GM18868 (cell line): Measurements from ENCODE around the gene AHCYL2.
"Not testable (repeated sequence)": the region's sequence is repeated elsewhere in the genome, so short reads cannot be mapped to it uniquely, and the experiment has no call there.

Source experiments
- ATAC-seq: cut with Tn5 transposase; IDR thresholded peaks from one replicate; pipeline ENCODE4 v1.9.1; 2021; ENCODE audit warnings: mild to moderate bottlenecking, moderate library complexity; ENCODE audit not compliant: unreplicated experiment

Gene AHCYL2

DNA sequence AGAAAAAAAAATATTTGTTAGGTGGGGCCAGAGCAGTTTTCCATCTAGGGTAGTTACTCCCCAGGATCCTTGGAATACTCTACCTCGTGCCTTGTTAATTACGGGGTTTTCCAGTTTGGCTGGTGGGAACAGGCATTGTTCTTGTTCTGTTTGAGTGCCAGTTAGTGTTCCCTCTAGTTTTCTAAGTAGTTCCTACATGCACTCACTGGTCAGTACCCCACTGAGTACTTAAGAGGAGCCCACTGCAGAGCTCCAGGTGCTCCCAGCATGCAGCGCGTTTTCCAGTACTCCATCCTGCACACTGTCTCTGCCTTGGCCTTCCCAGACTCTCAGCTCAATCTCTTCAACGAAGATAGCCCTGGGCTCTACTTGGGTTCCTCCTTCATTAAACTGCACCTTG, 58.0 kb downstream of the AHCYL2 start:
- ATAC-seq = no peak

DNA sequence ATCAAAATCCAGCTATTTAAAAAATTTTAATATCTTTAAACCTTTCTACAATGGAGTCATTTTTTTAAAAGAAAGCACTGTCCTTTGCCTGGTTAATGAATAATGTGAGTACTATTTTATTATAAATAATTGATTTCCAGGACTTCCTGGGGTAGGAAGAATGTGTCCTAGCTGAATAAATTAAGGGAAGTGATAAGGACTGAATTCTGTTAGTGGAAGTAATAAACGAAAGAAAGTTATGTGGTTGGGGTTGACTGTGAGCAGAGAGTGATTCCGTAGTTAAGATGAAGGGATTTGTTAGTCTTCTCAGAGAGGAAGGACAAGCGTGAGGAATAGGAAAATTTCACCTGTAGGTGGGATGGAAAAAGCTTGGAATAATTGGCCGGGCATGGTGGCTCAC, 59.1 kb downstream of the AHCYL2 start:
- ATAC-seq = no peak

DNA sequence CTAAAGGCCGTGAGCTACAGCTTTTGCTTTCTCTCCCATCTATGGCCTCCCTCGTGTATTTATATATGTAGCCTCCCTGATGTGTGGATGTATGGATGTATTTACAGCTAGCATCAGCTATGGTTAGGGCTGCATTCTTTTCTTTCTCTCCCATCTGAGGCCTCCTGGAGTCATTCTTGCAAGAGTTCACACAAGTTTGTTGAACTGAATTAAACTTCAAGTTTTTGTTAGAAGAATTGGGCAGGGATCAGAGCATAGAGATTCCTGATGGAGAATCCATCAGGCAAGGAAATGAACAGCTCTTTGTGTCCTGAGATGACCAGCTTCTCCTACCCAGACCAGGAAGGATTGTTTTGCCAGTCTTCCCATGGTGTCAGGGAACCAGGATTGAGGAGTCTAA, 60.3 kb downstream of the AHCYL2 start:
- no peak for ATAC-seq

DNA sequence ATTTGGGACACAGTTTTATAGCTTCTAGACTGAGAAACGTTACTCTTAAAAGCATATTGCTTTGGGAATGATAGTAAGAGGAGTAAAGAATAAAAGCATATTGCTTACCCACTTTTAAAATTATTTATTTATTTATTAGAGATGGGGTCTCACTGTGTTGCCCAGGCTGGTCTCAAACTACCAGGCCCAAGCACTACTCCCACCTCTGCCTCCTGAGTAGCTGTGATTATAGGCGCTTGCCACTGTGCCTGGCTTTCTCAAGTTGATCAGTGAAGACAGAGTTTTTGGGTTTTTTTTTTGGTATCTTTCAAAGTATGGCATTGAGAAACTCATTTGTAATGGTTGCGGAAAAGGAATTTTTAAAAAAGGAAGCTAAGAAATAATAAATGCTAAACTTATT, 68.0 kb downstream of the AHCYL2 start:
- ATAC-seq = no peak

DNA sequence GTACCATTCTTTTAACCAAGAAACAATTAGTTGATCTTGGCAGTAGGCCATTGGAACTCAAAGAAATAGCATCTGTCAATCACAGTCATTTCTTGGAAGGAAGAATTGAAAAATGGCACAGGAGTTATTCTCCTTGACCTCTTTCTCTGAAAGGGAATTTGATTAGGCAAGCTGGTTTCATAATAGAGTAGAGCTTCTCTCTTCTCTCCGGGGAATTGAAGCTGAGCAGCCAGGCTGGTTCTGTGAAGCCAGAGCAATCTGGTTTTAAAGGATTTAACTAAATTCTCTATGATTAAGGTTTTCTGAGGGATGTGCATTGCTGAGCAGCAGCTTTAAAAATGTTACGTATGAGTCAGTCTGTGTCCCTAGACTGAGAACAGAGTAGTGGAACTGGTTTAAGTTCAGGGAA, 70.2 kb downstream of the AHCYL2 start:
- no peak for ATAC-seq

DNA sequence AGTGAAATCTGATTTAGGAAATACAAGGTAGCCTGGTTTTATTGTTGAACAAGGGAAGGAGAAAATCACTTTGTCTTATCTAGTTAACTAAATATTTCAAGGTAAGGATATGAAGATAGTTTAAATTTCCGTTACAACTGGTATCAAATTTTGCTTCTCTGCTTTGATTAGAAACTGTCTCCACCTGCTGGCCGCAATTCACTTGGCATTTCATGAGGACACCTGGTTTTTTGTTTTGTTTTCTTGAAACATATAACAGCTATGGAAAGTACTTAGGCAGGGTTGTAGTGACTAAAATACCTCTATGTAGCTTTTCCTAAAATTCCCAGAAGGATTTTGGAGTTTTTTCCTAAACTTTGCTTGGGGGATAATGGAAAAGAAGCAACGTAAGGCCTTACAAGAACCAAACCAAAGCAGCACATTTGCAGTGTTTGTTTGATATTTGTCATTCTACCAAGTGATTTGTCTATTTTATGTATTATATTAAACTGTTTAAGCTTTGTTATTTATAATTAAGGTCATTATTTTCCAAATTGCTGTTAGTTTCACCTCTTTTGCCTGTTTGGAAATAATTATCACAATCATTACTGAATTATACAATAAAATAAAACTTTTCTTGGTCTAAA, 73.6 kb downstream of the AHCYL2 start:
- ATAC-seq = no peak

DNA sequence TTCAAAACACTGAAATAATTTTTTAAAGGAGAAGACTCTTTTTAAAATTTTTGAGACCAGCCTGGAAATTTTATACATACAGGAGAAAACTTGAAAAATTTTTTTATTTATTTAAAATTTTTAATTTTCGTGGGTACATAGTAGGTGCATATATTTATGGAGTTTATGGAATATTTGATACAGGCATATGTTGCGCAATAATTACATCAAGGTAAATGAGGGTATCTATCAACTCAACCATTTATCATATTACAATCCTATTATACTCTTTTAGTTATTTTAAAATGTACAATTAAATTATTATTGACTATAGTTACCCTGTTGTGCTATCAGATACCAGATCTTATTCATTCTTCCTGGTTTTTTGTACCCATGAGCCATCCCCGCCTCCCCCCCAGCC, 75.1 kb downstream of the AHCYL2 start:
- ATAC-seq = no peak

DNA sequence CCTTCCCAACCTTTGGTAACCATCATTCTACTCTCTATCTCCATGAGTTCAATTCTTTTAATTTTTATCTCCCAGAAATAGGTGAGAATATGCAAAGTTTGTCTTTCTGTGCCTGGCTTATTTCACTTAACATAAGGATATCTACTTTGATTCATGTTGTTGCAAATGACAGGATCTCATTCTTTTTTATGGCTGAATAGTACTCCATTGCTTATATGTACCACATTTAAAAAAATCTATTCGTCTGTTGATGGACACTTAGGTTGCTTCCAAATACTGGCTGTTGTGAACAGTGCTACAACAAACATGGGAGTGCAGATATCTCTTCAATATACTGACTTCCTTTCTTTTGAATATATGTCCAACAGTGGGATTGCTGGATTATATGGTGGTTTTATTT, 75.5 kb downstream of the AHCYL2 start:
- ATAC-seq = not testable (repeated sequence)

DNA sequence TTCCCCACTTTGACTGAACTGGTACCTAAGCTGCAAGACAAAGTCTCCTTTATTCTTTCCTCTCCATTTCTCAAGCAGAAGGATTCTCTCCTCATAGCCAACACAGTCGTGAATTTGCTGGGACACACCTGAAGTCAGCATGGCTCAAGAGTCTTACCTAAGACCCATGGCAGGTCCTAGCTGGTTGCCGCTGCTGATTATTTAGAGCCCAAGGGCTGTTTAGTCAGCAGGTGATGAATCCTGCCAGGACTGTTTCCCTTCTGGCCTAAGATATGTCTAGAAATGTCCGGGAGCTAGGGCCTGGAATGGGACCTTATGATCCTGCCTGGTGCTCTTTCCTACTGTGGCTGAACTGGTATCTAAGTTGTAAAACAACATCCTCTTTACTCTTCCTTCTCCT, 82.8 kb downstream of the AHCYL2 start:
- ATAC-seq = no peak

DNA sequence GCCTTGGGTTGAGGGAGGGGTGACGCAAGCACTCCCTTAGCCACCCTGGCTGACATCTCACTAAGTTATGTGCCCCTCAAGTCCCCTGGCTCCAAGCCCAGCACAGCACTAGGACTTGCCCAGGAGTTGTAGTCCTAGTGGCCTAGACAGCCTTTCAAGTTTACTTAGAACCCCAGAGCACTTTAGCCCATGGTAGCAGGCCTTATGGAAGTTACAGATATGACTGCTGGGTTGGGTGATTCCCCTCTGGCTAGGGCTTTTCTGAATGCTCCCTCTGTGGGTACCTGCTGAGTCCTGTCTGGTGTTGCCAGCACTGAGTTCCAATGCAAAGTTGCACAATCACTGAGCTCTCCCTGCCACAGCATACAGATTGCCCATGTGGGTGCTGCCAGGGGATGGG, 83.2 kb downstream of the AHCYL2 start:
- ATAC-seq = peak; percentile 61

DNA sequence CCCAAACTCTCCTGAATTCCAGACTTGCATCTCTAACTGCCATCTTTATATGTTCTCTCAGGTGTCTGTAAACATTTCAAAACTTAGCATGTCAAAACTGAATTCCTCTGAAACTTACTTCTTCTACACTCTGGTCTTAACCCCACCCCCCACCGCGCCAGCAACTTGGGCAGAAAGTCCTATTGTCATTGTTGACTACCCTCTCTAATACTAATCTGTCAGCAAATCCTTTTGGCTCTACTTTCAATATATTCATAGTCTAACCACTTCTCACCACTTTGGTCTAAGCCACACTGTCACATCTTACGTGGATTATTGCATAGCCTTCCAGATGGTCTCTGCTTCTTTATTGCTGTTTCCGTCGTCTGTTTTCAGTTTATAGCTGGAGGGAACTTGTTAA, 86.6 kb downstream of the AHCYL2 start:
- no peak for ATAC-seq

DNA sequence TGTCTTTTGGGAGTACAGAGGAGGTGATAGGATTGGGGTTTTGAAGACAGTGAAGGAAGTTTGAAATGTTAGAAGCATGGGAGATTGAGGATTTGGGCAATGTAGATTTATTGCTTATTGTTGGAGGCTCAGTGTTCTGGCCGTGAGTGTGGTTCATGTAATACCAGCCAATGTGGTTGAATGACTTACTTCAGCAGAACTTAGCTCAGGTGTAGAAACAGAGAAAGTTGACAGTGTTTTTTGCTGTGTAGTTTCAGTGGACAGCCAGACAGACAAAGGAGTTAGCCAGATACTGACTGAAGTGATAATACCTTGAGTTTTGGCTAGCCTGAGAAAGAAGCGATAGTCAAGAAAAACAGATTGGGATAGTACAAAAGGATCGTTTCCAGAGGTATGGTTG, 88.5 kb downstream of the AHCYL2 start:
- no peak for ATAC-seq

DNA sequence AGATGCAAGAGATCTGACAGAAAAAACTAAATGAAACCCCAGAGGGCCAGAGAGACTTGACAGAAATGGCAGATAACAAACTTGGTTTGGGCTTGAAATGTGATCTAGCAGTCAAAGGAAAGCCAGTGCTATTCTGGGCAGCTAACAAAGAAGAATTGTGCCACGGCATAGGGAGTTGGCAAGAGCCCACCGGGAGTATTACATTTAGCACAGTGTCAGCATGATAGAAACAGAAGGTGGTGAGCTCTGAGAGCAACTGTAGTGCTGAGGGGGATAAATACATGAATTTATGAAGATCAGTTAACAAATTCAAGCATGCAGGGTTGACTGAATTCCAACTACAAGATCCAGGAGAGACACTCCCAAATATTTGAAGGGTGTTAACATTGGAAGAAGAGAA, 91.1 kb downstream of the AHCYL2 start:
- no peak for ATAC-seq

DNA sequence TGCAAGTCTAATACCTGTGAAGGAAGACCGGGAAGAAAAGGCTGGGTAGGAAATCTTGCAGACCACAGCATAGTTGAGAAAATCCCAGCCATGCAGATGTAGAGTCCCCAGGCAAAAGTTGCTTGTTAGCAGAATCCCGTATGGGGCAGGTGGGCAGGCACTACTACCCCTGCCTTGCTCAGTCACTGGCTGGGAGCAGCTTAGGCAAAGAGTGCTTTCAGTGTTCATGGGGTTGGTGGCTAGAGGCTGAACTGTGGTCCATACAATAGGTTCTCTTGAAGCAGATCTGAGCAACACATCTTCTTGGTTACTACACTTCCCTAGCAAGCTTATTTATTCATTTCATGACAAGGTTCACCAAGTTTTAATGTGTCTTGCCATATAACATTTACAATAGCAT, 92.6 kb downstream of the AHCYL2 start:
- no peak for ATAC-seq

DNA sequence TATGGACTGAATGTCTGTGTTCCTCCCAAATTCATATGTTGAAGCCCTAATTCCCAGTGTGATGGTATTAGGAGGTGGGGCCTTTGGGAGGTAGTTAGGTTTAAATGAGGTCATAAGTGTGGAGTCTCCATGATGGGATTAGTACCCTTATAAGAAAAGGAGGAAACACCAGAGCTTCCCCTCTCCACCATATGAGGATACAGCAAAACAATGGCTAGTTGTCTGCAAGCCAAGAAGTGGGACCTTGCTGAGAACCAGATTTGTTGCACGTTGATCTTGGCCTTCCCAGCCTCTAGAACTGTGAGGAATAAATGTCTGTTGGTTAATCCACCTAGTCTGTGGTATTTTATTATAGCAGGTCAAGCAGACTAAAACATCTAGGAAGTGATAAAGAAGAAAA, 102.2 kb downstream of the AHCYL2 start:
- no peak for ATAC-seq

DNA sequence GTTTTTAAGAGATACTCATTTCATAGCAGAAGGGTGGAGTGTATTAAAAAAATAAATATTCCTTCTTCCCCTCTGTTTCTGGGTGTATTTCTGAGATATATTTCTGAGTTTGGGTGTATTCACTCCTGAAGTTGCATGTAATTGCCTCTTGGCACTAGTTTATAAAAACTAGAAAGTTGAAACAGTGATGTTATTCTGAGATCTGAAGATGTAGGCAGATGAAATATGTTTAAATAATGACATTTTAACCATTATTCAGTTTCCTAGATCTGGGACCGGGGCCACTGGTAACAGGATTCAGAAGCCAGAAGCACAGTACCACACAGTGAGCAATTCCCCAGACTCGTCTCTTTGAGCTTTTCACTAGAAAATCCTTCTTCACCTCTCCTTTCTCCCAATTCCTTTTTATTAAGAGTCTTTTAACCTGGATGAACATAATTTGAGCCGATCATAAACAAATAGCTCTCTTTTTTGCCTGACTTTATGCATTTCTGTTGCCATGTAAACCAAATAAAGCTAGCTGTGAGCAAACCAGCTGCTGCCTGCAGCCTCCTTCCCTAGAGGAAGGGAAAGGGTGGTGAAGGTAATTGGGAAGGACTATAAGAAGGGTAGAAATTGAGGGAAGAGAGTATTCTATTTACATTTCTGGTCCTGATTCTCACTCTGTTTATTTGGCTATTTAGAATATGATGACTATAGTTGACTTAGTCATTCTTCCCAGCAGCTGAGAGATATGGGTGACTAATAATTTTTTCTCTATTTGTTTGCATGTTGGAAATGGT, 107.6 kb downstream of the AHCYL2 start:
- ATAC-seq = no peak

DNA sequence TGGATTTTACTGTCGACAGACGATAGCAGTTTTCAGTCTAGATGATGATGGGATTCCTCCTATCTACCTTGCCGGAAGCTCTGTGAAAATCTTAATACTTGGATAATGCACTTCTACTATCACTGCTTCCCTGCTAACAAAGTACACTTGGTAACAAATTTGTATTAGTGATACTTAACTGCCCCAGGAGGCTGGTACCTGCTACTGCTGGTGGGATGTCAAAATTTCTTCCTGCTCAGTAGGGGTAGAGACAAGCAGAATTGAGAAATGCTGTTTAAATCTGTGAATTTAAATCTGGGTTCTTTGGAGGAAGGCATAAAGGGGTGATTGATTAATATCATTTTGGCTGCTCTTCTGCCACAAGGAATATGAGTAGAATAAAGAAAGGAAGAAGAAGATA, 109.6 kb downstream of the AHCYL2 start:
- ATAC-seq = no peak

DNA sequence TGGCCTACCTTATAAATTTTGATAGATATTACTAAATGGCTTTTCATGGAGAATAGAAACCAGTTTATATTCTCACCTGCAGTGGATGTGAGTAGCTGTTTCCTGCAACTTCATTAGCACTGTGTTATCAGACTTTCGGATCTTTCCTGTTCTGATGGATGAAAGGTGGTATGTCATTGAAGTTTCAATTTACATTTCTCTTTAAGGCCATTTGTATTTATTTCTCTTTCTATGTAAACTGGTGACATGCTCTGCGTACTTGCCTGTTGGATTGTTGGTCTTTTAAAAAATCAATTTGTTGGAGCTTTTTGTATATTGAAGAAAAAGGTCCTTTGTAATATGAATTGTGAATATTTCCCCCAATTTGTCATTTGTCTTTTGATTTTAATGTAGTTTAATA, 113.6 kb downstream of the AHCYL2 start:
- no peak for ATAC-seq

DNA sequence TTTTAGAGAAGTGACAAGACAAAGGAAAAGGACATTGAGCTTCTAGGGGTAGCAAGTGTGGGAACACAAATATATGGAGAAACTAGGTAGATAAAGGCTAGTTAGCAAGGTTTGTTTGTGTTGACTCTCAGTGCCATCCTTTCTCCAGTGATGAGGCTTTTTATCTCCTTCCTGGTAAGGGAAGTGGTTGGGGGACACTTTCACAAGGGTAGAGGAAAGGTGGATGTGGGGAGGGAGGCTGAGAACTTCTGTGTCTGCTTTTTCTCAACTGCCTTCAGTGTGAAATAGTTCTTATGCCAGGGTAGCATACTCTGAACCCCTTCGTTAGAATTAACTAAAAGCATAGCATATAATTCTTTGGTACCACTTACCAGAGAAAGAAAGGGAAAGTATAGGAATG, 116.4 kb downstream of the AHCYL2 start:
- no peak for ATAC-seq

DNA sequence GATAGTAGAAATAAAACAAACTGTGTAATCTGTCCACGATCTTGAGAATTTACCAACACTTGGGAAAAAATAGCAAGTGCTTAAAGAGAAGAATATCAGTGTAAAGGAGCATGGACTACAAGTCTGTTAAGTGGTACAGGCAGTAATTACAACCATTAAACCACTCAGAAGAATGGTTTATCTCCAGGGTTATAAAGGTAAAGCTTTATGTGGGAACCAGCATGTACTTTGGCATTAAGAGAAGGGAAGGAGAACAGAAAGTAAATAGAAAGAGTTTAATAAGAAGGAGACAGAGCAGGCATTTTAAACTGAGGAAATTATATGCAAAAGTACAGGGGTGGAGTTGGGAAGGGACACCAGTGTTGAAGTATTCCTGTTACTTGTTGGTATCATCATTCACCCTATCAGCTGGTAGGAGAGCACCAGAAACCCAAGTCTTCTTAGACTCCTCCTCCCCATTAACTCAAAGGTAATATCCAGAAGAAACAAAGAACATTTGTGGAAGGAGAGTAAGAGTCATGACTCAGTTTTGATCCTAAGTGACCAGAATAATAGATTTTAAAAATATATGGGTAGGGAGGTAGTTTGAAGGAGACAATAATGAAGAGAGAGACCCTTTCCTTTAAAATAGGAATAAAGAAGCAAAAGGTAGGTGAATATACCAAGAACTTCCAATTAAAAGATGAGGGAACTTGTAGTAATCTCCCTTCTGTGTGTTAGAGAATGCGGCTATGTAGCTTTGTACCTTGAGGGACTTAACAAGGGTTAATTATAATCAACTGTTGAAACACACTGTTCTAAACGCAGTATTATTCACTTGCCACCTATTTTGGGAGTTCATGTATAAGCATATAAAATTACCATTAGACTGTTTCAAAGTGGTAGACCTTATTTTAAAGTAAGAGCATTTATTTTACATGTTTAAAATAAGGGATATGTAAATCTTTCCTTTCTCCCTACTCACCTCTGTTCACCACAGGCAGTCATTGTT, 117.3 kb downstream of the AHCYL2 start:
- ATAC-seq = no peak

DNA sequence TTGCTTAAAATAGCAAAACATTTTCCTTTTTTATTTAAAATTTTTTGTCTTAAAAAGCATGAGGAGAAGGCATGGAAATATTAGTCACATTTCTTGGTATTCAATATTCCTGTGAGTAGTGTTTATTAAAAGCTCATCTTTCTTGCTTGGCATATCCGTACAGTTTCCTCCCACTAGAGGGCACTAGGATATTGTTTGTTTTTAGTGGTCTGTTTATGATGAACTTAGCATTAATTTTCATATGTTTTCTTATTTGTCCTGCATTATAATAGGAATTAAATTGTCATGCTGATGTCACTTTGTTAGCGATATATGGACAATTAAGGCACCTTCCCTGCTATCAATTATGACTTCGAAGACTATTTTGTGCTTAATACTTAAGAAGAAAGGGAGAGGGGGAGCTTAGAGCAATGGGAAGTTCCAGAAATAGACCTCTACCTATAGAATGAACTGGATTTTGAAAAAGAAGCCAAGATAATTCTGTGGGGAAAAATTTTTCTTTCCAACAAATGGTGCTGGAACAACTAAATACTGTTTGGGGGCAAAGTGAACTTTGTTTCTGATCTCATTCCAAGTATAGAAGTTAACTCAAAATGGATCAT, 118.4 kb downstream of the AHCYL2 start:
- no peak for ATAC-seq
